ENCODE data around the gene CXCL12.
A peak's percentile ranks its signal among the peaks of the same experiment; 100 is the strongest.

CXCL12 gene

DNA sequence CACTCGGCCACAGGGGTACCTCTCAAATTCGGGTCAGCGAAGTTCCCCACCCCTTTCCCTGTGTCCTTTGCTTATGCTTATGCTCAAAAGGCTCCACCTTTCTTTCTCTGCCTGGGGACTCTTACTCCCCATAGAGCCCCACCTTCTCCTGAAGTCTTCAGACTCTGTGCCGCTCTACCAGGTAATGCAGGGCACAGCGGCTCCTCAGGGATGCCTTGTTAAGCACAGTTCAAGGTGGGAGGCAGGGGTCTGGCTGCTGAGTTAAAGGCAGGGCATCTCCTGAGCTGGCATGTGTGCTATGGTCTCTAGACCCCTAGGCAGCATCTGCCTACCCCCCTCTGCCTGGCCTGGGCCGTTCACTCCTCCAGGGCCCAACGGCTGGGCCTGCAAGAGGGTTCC is 3.0 kb upstream of the CXCL12 start:
- no peak overlapping the region for H3K4me3 ChIP-seq (ENCODE audit: low read depth in 1 of 2, low read length in 1 of 2)
- no peaks in the 10 kb centered on the region for H3K36me3 ChIP-seq
- H3K27me3 ChIP-seq = peaks cover 84% of the 10 kb centered on the region
- no peaks in the 10 kb centered on the region for H3K9me3 ChIP-seq
- TF ChIP-seq, protein P1, sequence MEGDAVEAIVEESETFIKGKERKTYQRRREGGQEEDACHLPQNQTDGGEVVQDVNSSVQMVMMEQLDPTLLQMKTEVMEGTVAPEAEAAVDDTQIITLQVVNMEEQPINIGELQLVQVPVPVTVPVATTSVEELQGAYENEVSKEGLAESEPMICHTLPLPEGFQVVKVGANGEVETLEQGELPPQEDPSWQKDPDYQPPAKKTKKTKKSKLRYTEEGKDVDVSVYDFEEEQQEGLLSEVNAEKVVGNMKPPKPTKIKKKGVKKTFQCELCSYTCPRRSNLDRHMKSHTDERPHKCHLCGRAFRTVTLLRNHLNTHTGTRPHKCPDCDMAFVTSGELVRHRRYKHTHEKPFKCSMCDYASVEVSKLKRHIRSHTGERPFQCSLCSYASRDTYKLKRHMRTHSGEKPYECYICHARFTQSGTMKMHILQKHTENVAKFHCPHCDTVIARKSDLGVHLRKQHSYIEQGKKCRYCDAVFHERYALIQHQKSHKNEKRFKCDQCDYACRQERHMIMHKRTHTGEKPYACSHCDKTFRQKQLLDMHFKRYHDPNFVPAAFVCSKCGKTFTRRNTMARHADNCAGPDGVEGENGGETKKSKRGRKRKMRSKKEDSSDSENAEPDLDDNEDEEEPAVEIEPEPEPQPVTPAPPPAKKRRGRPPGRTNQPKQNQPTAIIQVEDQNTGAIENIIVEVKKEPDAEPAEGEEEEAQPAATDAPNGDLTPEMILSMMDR (IDR thresholded peaks at IDR 0.05) = no peak
- H3K4me1 ChIP-seq (ENCODE audit: control insufficient read depth in 1 of 2, insufficient read depth in 1 of 2, low read depth in 1 of 2, low read length in 1 of 2) = peaks cover 0 to 11% of the 10 kb centered on the region in 2 experiments
- H3K27ac ChIP-seq = no peak overlapping the region

DNA sequence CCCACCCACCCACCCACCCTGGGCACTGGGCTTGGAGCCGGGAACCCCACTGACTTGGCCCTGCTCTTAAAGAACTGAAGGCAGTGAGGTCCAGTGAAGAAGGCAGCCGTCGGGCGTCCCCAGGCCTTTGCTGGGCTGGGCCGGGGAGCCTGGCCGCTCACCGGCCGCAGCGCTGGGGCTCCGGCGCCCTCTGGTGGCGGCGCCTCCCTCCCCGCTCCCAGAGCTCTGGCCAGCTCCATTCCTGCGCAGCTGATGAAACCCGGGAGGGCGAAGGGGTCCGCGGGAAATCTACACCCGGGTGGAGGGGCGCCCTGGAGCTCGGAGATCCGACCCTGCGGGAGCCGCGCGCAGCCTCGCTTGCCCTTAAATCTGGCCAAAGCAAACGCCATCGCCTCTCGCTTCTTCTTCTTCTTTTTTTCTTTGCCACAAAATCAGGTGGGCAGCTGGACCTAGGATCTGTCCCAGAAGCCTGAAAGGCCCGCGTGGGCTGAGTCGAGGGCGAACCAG is 1.7 kb upstream of the CXCL12 start:
- peaks cover 84% of the 10 kb centered on the region for H3K27me3 ChIP-seq
- TF ChIP-seq, protein P1 (IDR thresholded peaks at IDR 0.05) = peak; percentile 24

DNA sequence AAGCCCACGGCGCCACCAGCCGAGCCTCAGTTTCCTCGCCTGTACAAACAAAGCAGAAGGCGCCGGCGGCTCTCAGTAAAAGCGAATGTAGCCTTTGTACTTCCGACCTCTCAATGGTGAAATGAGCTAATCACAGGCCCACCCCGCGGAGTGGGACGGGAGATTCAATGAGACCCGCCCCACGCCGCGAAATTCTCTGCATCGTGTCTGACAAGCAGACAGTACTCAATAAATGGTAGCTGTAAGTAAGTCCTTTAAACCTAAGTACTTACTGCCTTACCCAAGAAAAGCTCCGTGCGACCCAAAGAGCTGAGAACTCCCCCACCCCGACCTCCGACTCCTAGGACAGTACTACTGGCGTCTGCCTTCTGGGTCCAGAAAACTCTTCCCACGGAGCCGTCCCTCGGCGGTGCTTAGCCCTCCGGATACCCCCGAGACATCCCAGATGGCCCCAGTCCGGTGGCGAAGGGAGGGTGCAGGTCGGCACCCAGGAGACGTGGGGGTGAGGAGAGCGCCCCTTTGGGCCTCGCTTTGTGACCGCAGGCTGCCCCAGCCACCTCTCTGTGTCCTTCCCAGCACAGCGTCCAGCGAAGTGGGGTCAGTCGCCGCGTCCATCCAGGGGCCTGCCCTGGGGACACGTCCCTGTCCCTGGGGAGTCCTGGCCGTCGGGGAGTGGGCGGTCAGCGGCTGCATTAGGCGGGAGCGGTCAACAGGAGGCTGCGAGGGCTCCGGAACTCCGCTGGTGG is 972 bp upstream of the CXCL12 start:
- Histone ChIP-seq H3K4me1 (ENCODE audit: control insufficient read depth in 1 of 2, insufficient read depth in 1 of 2, low read depth in 1 of 2, low read length in 1 of 2) (peaks cover 0 to 11% of the 10 kb centered on the region in 2 experiments), H3K9me3 (no peaks in the 10 kb centered on the region), H3K4me3 (ENCODE audit: low read depth in 1 of 2, low read length in 1 of 2) (no peak overlapping the region), H3K36me3 (no peaks in the 10 kb centered on the region), H3K27ac (no peak overlapping the region), H3K27me3 (peaks cover 85% of the 10 kb centered on the region)
- TF ChIP-seq, protein P1 (IDR thresholded peaks at IDR 0.05) = no peak

More for the DNA sequence above, 1.7 kb upstream of the CXCL12 start:
- Histone ChIP-seq H3K9me3 (no peaks in the 10 kb centered on the region), H3K36me3 (no peaks in the 10 kb centered on the region), H3K27ac (no peak overlapping the region), H3K4me3 (ENCODE audit: low read depth in 1 of 2, low read length in 1 of 2) (no peak overlapping the region), H3K4me1 (ENCODE audit: control insufficient read depth in 1 of 2, insufficient read depth in 1 of 2, low read depth in 1 of 2, low read length in 1 of 2) (peaks cover 0 to 11% of the 10 kb centered on the region in 2 experiments)

DNA sequence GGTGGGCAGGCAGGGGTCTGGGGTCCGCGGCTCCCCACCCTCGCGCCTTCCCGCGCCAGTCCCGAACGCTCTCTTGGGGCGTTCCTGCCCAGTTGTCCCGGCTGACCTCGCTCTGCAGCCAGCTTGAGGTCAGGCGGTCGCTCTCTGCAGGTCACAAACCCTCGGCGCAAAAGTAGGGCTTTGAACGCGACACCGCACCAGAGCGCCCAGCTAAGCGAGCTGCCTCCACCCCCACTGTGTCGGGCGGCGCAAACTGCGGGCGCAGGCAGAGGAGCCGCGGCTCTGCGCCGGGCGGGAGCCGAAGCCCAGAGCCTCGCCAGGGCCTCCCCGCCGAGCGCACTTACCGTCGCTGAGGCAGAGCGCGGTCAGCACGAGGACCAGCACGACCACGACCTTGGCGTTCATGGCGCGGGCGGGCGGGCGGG is 284 bp downstream of the CXCL12 start:
- H3K27ac ChIP-seq = no peak overlapping the region
- H3K36me3 ChIP-seq = no peaks in the 10 kb centered on the region
- H3K27me3 ChIP-seq = peaks cover 84% of the 10 kb centered on the region
- no peak overlapping the region for H3K4me3 ChIP-seq (ENCODE audit: low read depth in 1 of 2, low read length in 1 of 2)
- H3K9me3 ChIP-seq = no peaks in the 10 kb centered on the region
- H3K4me1 ChIP-seq (ENCODE audit: control insufficient read depth in 1 of 2, insufficient read depth in 1 of 2, low read depth in 1 of 2, low read length in 1 of 2) = peaks cover 0 to 11% of the 10 kb centered on the region in 2 experiments
- TF ChIP-seq, protein P1 (IDR thresholded peaks at IDR 0.05) = no peak

DNA sequence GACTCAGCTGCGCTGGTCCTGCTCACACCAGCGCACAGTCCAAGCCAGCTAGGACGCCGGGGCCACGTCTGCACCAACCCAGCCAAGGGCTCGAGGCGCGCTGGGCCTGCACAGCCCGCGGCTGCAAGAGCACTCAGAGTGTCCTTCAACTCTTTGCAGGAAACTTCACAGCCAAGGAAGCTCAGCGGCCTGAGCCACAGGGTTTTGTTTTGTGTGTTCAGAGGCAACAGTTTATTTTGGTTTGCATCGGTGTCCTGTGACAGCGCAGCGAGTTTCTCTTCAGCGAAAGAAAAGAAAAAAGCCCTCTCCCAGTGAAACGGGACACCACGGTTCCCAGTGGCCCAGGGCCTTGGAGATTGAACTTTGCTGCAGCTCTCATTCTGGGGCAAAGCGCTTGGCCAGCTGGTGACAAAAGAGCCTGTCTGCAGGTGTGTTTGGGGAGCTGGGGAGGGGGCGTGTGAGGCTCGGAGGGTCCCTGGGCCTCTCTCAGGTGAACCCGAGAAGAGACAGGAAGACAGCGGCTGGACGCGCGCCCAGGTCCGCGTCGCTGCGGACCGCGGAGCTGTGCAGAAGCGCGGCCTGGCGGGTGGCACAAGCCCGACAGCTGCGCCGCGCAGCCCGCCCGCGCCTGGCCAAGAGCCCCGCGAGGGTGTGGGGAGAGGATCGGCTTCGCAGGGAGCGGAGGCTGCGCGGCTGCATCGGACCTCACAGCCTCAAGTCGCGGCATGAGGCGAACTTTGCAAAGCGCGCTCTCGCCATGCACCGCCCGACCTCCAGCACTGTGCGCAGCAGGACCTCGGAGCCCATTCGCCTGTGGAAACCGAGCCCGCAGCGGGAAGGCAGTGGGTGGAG is 922 bp downstream of the CXCL12 start:
- H3K4me3 ChIP-seq (ENCODE audit: low read depth in 1 of 2, low read length in 1 of 2) = no peak overlapping the region
- H3K27me3 ChIP-seq = peaks cover 86% of the 10 kb centered on the region
- peaks cover 0 to 11% of the 10 kb centered on the region in 2 experiments for H3K4me1 ChIP-seq (ENCODE audit: control insufficient read depth in 1 of 2, insufficient read depth in 1 of 2, low read depth in 1 of 2, low read length in 1 of 2)
- H3K27ac ChIP-seq = no peak overlapping the region
- no peaks in the 10 kb centered on the region for H3K9me3 ChIP-seq
- TF ChIP-seq, protein P1 (IDR thresholded peaks at IDR 0.05) = no peak
- no peaks in the 10 kb centered on the region for H3K36me3 ChIP-seq
